ENCODE results near the gene DENND1C.
A peak's percentile ranks its signal among the peaks of the same experiment; 100 is the strongest.
"Not testable (repeated sequence)": the region's sequence is repeated elsewhere in the genome, so short reads cannot be mapped to it uniquely, and the experiment has no call there.

The DENND1C gene

GRCh38 chr19:6429419-6430221 lies 52.0 kb downstream of the DENND1C start:
- H3K4me3 ChIP-seq (ENCODE audit: low read length): peak overlapping the region; percentile 63
- H3K9me2 ChIP-seq (replicated peaks; ENCODE audit: control insufficient read depth, low read length): no peaks in the 10 kb centered on the region
- H3K36me3 ChIP-seq (ENCODE audit: control insufficient read depth, low read length): peaks cover 3% of the 10 kb centered on the region
- H3F3A ChIP-seq (ENCODE audit: control insufficient read depth, insufficient read depth): 0 out of 2 replicates have a peak, but pooled peaks cover 5% of the 10 kb centered on the region
- no peak for TF ChIP-seq CTCF (IDR thresholded peaks at IDR 0.05; ENCODE audit: low read depth, low read length, poor library complexity, severe bottlenecking)
- TF ChIP-seq EZH2phosphoT487 (IDR thresholded peaks at IDR 0.05; ENCODE audit: borderline replicate concordance, low read length): no peak
- peaks cover 26% of the 10 kb centered on the region for H3K4me1 ChIP-seq (ENCODE audit: control insufficient read depth, low read length)
- peak overlapping the region; percentile 72 for H3K4me2 ChIP-seq (ENCODE audit: low read length)
- H3K27ac ChIP-seq (ENCODE audit: low read depth, low read length): no peak overlapping the region
- H3K27me3 ChIP-seq (ENCODE audit: control insufficient read depth, low read length): no peaks in the 10 kb centered on the region
- H3K9me3 ChIP-seq (ENCODE audit: control insufficient read depth, insufficient read depth, low read length): peaks cover 6% of the 10 kb centered on the region; the same call in 1 of the 2 replicates
- H4K20me1 ChIP-seq (ENCODE audit: control insufficient read depth, insufficient read depth, low read depth, low read length): no peaks in the 10 kb centered on the region
- H3K79me2 ChIP-seq (ENCODE audit: control insufficient read depth, low read length): peaks cover 25% of the 10 kb centered on the region

GRCh38 chr19:6428692-6429418 lies 52.7 kb downstream of the DENND1C start:
- not testable (repeated sequence) for H4K20me1 ChIP-seq (ENCODE audit: control insufficient read depth, insufficient read depth, low read depth, low read length); H3F3A ChIP-seq (ENCODE audit: control insufficient read depth, insufficient read depth); H3K9me2 ChIP-seq (replicated peaks; ENCODE audit: control insufficient read depth, low read length); H3K9me3 ChIP-seq (ENCODE audit: control insufficient read depth, insufficient read depth, low read length); H3K27me3 ChIP-seq (ENCODE audit: control insufficient read depth, low read length); H3K27ac ChIP-seq (ENCODE audit: low read depth, low read length); H3K36me3 ChIP-seq (ENCODE audit: control insufficient read depth, low read length)
- peak overlapping the region; percentile 63 for H3K4me3 ChIP-seq (ENCODE audit: low read length)
- H3K4me1 ChIP-seq (ENCODE audit: control insufficient read depth, low read length): peaks cover 26% of the 10 kb centered on the region
- peaks cover 30% of the 10 kb centered on the region for H3K79me2 ChIP-seq (ENCODE audit: control insufficient read depth, low read length)
- H3K4me2 ChIP-seq (ENCODE audit: low read length): peak overlapping the region; percentile 72; the same call in 1 of the 2 replicates

- no peak overlapping the region for H3K4me3 ChIP-seq (ENCODE audit: low read length)
- TF ChIP-seq EZH2phosphoT487 (IDR thresholded peaks at IDR 0.05; ENCODE audit: borderline replicate concordance, low read length) (no peak), CTCF (IDR thresholded peaks at IDR 0.05; ENCODE audit: low read depth, low read length, poor library complexity, severe bottlenecking) (no peak)
Measured at GRCh38 chr19:6427131-6427530, 54.5 kb downstream of the DENND1C start.

More at GRCh38 chr19:6427131-6427530, 54.5 kb downstream of the DENND1C start:
- Histone ChIP-seq H3K36me3 (ENCODE audit: control insufficient read depth, low read length) (peaks cover 22% of the 10 kb centered on the region), H3K9me2 (replicated peaks; ENCODE audit: control insufficient read depth, low read length) (no peaks in the 10 kb centered on the region), H3K27me3 (ENCODE audit: control insufficient read depth, low read length) (no peaks in the 10 kb centered on the region), H3K79me2 (ENCODE audit: control insufficient read depth, low read length) (peaks cover 47% of the 10 kb centered on the region), H3K4me2 (ENCODE audit: low read length) (no peak overlapping the region), H3K27ac (ENCODE audit: low read depth, low read length) (no peak overlapping the region), H3F3A (ENCODE audit: control insufficient read depth, insufficient read depth) (0 out of 2 replicates have a peak, but pooled peaks cover 5% of the 10 kb centered on the region), H3K9me3 (ENCODE audit: control insufficient read depth, insufficient read depth, low read length) (peaks cover 6% of the 10 kb centered on the region; the same call in 1 of the 2 replicates), H3K4me1 (ENCODE audit: control insufficient read depth, low read length) (peaks cover 40% of the 10 kb centered on the region), H4K20me1 (ENCODE audit: control insufficient read depth, insufficient read depth, low read depth, low read length) (peaks cover 19% of the 10 kb centered on the region)

Measured in DOHH2 (cell line).